DND-41 (cell line): ENCODE data around the gene PAPPA2.

Source experiments
- ATAC-seq: fragments of 200-7000 bp; cut with Tn5 transposase; 3 replicates; pipeline ENCODE4 v1.9.1; 2021; ENCODE audit warnings: low read depth; ENCODE audit not compliant: insufficient read depth
- DNase-seq: peaks from one replicate; pipeline ENCODE4 v3.0.0-alpha.2; 2020
- H2AFZ ChIP-seq: 2 replicates; pipeline ENCODE4 v1.6.0; 2012; ENCODE audit warnings: low read depth, low read length
- H3K27ac ChIP-seq: 2 replicates; pipeline ENCODE4 v1.5.1; 2012; ENCODE audit warnings: low read length, inconsistent platforms
- H3K27me3 ChIP-seq: fragments of 200-600 bp; sonication (generic); 2 replicates; pipeline ENCODE4 v1.6.0; 2012; ENCODE audit warnings: low read length, mild to moderate bottlenecking, inconsistent platforms; ENCODE audit not compliant: insufficient read depth, poor library complexity
- H3K36me3 ChIP-seq: 2 replicates; pipeline ENCODE4 v1.5.1; 2012; ENCODE audit warnings: low read length, inconsistent platforms; ENCODE audit not compliant: insufficient read depth
- H3K4me1 ChIP-seq: 2 replicates; pipeline ENCODE4 v1.5.1; 2012; ENCODE audit warnings: mild to moderate bottlenecking, low read length; ENCODE audit not compliant: insufficient read depth
- H3K4me2 ChIP-seq: 2 replicates; pipeline ENCODE4 v1.6.0; 2012; ENCODE audit warnings: mild to moderate bottlenecking, moderate library complexity, low read length, inconsistent platforms; ENCODE audit not compliant: insufficient read depth
- H3K4me3 ChIP-seq, 2 experiments: fragments of 200-600 bp in 1 of 2; shearing (Covaris generic) in 1 of 2; 2 replicates each; pipeline ENCODE4 v1.5.1; 2012 to 2016; ENCODE audit warnings: inconsistent platforms in 2 of 2, low read length in 2 of 2, mild to moderate bottlenecking in 2 of 2, low read depth in 1 of 2, moderate library complexity in 1 of 2
- H3K79me2 ChIP-seq: 2 replicates; pipeline ENCODE4 v1.6.0; 2012; ENCODE audit warnings: low read length, inconsistent platforms; ENCODE audit not compliant: insufficient read depth
- H3K9ac ChIP-seq: 2 replicates; pipeline ENCODE4 v1.6.0; 2012; ENCODE audit warnings: low read depth, mild to moderate bottlenecking, inconsistent platforms, low read length, moderate library complexity
- H3K9me3 ChIP-seq: 2 replicates; pipeline ENCODE4 v1.5.1; 2012; ENCODE audit warnings: low read length, moderate library complexity, mild to moderate bottlenecking, inconsistent platforms; ENCODE audit not compliant: insufficient read depth, severe bottlenecking
- H4K20me1 ChIP-seq: 2 replicates; pipeline ENCODE4 v1.6.0; 2012; ENCODE audit warnings: low read length; ENCODE audit not compliant: insufficient read depth
- EZH2 ChIP-seq: IDR thresholded peaks from 3 replicates; pipeline ENCODE4 v1.6.1; 2012; ENCODE audit warnings: borderline replicate concordance, low read depth, mild to moderate bottlenecking, moderate library complexity, low read length, inconsistent platforms; ENCODE audit not compliant: severe bottlenecking
- TF ChIP-seq, protein P1 (sequence below): IDR thresholded peaks from 2 replicates; pipeline ENCODE4 v1.5.1; 2012; ENCODE audit warnings: borderline replicate concordance, low read length, moderate library complexity, mild to moderate bottlenecking; ENCODE audit not compliant: poor library complexity, severe bottlenecking; ENCODE audit errors: extremely low read depth

The PAPPA2 gene

DNA sequence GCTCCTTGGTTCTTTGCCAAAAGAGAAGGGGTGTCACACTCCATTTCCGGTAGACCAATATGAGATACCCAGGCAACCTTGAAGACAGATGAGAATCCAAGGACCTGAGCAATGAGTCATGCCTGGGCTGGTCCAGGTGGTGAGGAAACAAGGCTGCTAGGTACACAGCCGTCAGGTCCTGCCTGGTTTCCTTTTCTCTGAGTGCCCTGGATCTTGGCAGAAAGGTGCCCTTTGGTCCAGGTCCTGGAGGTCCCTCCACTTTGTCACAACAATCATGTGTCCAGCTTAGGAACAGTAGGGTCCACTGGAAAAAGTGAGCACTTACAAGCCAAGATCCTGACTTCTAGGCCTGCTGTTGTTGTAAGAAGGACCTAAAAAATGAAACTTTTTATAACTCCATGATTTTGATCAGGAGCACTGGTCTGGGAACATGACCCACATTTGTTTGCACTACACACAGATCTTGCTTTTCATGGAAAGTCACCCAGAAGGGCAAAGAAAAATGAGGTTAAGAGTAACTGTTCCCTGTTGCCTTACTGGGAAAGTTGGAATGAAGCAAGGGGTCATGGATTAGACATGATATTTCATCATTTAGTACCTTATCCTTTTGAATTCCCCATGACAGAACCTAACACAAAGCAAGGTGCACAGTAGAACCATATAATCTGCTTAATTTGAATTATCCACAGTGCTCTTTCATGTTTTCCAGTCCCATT lies 94.7 kb downstream of the PAPPA2 start:
- Histone ChIP-seq H3K4me1 (no peaks in the 10 kb centered on the region), H3K4me3 (no peak overlapping the region), H3K79me2 (no peaks in the 10 kb centered on the region), H3K9me3 (no peaks in the 10 kb centered on the region), H3K4me2 (no peak overlapping the region), H3K9ac (no peak overlapping the region), H3K27me3 (no peaks in the 10 kb centered on the region), H3K27ac (no peak overlapping the region), H3K36me3 (no peaks in the 10 kb centered on the region), H2AFZ (no peak overlapping the region), H4K20me1 (no peaks in the 10 kb centered on the region)
- DNase-seq (no peak), ATAC-seq (no peak)
- TF ChIP-seq, protein P1, sequence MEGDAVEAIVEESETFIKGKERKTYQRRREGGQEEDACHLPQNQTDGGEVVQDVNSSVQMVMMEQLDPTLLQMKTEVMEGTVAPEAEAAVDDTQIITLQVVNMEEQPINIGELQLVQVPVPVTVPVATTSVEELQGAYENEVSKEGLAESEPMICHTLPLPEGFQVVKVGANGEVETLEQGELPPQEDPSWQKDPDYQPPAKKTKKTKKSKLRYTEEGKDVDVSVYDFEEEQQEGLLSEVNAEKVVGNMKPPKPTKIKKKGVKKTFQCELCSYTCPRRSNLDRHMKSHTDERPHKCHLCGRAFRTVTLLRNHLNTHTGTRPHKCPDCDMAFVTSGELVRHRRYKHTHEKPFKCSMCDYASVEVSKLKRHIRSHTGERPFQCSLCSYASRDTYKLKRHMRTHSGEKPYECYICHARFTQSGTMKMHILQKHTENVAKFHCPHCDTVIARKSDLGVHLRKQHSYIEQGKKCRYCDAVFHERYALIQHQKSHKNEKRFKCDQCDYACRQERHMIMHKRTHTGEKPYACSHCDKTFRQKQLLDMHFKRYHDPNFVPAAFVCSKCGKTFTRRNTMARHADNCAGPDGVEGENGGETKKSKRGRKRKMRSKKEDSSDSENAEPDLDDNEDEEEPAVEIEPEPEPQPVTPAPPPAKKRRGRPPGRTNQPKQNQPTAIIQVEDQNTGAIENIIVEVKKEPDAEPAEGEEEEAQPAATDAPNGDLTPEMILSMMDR = no peak
- no peak for TF ChIP-seq EZH2

DNA sequence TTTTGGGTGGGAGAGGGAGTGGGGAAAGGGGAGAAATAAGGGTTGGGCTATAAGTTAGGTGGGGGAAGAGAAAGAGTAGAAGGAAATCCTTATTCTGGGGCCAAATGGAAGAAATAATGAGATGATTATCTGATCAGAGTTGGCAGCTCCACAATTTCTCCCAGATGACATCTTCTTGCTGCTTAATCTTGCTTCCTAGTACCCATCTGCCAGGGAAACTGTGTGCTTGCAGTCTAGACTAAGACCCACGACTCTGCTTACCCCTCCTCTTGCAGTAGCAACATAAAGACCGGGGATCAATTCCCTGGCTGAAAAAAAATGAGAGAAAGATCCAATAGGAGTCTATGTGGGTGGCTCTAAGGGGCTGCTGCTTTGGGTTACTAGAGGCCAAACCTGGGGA lies 95.6 kb downstream of the PAPPA2 start:
- DNase-seq (no peak), ATAC-seq (no peak)
- Histone ChIP-seq H3K4me3 (no peak overlapping the region), H3K4me1 (no peaks in the 10 kb centered on the region), H3K27me3 (no peaks in the 10 kb centered on the region), H3K9me3 (no peaks in the 10 kb centered on the region), H2AFZ (no peak overlapping the region), H4K20me1 (no peaks in the 10 kb centered on the region), H3K79me2 (no peaks in the 10 kb centered on the region), H3K4me2 (no peak overlapping the region), H3K27ac (no peak overlapping the region), H3K36me3 (no peaks in the 10 kb centered on the region), H3K9ac (no peak overlapping the region)
- TF ChIP-seq EZH2 = no peak
- TF ChIP-seq, protein P1 = no peak

DNA sequence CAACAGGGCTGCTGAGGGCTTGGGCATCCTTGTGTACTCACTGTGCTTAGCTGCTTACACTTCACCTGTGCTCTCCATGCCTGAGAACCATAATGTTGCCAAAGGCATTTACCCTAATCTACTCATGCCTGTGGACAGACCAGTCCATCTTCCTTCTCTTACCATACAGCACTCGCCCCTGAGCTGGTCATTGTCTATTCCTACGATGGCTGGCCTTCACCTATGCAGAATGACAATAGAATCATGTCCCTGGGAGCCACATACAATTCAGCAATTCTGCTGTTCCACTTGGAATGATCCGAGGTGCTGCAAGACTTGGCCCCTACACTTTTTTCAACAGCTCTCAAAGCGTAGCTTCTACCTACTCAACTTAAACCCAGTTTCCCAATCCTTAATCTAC lies 96.5 kb downstream of the PAPPA2 start:
- Histone ChIP-seq H3K9ac (no peak overlapping the region), H2AFZ (no peak overlapping the region), H3K9me3 (no peaks in the 10 kb centered on the region), H3K27me3 (no peaks in the 10 kb centered on the region), H3K4me2 (no peak overlapping the region), H3K36me3 (no peaks in the 10 kb centered on the region), H4K20me1 (no peaks in the 10 kb centered on the region), H3K4me1 (no peaks in the 10 kb centered on the region), H3K4me3 (no peak overlapping the region), H3K27ac (no peak overlapping the region), H3K79me2 (no peaks in the 10 kb centered on the region)
- ATAC-seq = 0 out of 3 replicates have a peak, but pooled peaks have one; percentile 18
- TF ChIP-seq EZH2 = no peak
- TF ChIP-seq, protein P1 = no peak
- no peak for DNase-seq
